GM12872 (cell line): ENCODE results near the gene OR2Z1.

Experiments
- CTCF ChIP-seq: IDR thresholded peaks from 3 replicates; pipeline ENCODE4 v1.5.1; 2011; ENCODE audit warnings: low read depth, mild to moderate bottlenecking, low read length, moderate library complexity; ENCODE audit not compliant: insufficient read depth

The OR2Z1 gene

GRCh38 chr19:8721334-8721733 is at the start of gene OR2Z1:
Gene OR2Z1 (plus strand): TSS chr19:8721634. CDS start chr19:8731029, 9,395 bp downstream.
- no peak for TF ChIP-seq CTCF

GRCh38 chr19:8673276-8673891 is 48.0 kb upstream of the OR2Z1 start:
- no peak for TF ChIP-seq CTCF

- TF ChIP-seq CTCF = no peak
Measured at GRCh38 chr19:8675066-8675465, 46.4 kb upstream of the OR2Z1 start.

GRCh38 chr19:8678244-8678807 is 43.1 kb upstream of the OR2Z1 start:
- TF ChIP-seq CTCF = no peak

- no peak for TF ChIP-seq CTCF
Measured at GRCh38 chr19:8680676-8681344, 40.6 kb upstream of the OR2Z1 start.

GRCh38 chr19:8681345-8682029 is 39.9 kb upstream of the OR2Z1 start:
- TF ChIP-seq CTCF = no peak

GRCh38 chr19:8682472-8682871 is 39.0 kb upstream of the OR2Z1 start:
- no peak for TF ChIP-seq CTCF
